C4-2B (cell line): ENCODE results near the gene IL1RAPL2.

Experiments used
- H3K27ac ChIP-seq: fragments of 450-650 bp; 2 replicates; pipeline ENCODE4 v1.5.1; 2017
- ZFX ChIP-seq: fragments of 450-650 bp; IDR thresholded peaks from 2 replicates; pipeline ENCODE4 v1.6.1; 2017
- TF ChIP-seq, protein P1 (sequence below): fragments of 450-650 bp; conservative IDR thresholded peaks from 2 replicates; pipeline ENCODE4 v1.5.1; 2017; ENCODE audit warnings: mild to moderate bottlenecking

The IL1RAPL2 gene

DNA sequence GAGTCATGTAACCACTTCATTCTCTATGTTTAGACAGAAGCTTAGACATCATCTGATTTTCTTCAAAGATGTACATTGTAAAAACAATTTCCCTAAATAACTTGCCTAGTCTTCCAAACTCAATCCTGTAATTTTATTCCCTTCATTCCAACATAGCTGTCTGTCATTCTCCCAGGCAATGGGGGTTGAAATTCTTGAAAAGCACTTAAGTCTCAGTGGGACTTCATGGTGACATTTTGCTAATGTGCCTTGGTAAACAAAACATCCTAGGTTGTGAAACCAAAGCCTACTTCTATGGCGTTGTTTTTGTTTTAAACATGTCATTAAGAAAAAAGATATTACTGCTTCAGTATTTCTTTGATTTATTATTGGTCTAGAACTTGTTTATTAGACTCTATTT, 1134.3 kb downstream of the IL1RAPL2 start:
- TF ChIP-seq, protein P1, sequence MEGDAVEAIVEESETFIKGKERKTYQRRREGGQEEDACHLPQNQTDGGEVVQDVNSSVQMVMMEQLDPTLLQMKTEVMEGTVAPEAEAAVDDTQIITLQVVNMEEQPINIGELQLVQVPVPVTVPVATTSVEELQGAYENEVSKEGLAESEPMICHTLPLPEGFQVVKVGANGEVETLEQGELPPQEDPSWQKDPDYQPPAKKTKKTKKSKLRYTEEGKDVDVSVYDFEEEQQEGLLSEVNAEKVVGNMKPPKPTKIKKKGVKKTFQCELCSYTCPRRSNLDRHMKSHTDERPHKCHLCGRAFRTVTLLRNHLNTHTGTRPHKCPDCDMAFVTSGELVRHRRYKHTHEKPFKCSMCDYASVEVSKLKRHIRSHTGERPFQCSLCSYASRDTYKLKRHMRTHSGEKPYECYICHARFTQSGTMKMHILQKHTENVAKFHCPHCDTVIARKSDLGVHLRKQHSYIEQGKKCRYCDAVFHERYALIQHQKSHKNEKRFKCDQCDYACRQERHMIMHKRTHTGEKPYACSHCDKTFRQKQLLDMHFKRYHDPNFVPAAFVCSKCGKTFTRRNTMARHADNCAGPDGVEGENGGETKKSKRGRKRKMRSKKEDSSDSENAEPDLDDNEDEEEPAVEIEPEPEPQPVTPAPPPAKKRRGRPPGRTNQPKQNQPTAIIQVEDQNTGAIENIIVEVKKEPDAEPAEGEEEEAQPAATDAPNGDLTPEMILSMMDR, result no peak
- TF ChIP-seq ZFX, result no peak
- H3K27ac ChIP-seq, result no peak overlapping the region

DNA sequence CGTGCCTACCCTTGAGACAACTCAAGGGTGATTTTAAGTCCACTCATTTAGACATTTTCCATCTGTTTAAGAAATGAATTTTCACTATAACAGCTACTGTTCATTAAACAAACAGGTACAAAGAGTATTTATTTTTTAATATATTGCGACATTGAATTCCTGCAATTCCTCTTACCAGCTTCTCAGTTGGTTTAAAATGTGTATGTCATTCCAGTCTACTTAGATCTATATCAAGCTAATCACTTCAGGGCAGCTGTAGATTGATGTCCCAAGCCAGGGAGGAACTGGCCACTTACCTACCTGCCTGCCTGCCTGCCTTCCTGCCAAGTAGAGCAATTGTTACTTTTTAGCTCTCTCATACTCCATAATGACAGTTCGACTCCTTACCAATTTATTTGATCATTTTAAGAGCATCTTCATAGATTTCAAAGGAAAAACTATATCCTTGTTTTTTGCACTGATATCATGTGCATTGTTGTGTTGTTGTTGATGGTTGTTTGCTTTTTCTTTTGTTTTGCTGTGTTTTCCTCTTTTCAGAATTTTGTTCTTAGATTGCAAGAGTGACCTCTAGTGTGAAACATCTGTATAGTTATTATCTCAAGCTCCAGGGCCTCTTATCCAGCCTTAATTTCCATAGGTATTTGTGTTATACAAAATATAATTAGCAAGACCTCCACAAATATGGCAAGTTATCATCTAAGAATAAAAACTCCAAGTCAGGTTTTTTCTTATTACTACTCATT, 1135.5 kb downstream of the IL1RAPL2 start:
- no peak overlapping the region for H3K27ac ChIP-seq
- TF ChIP-seq, protein P1, result peak; percentile 31
- no peak for TF ChIP-seq ZFX

DNA sequence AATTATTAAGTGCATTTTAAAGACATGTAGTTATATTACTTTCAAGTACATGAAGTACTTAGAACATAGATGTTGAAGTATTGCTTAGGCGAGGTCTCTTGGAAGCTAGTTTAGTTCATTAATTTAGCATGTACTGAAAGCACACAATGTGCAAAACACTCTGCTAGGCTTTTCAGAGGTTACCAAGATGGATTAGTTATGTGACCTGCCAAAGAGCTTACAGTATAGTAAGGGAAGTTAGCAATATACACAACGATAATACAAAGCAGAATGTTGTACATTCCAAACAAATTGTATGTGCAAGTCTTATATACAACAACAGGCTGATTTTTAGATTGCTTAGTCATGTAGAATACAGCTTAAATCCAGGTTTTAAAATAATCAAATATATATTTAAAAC, 1137.9 kb downstream of the IL1RAPL2 start:
- H3K27ac ChIP-seq, result no peak overlapping the region
- no peak for TF ChIP-seq ZFX
- TF ChIP-seq, protein P1, result no peak

DNA sequence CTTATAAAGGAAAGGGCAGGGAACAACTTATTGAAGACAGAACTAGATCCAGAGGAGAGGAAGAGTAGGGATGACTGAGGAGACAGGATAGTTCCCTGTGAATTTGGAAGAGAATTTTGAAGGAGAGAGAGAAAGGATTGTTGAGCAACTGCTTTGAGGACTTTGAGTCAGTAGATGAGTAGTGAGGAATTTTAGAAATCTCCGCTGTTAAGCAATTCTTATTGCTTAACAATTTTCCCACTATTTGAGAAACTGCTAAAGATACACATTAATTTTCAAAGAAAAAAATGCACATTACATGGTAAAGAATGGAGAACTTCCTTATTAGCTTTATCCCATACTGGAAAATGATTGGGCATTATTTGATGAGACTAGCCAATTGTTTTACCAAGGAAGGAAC, 1140.0 kb downstream of the IL1RAPL2 start:
- no peak overlapping the region for H3K27ac ChIP-seq
- TF ChIP-seq ZFX, result no peak
- TF ChIP-seq, protein P1, result no peak

DNA sequence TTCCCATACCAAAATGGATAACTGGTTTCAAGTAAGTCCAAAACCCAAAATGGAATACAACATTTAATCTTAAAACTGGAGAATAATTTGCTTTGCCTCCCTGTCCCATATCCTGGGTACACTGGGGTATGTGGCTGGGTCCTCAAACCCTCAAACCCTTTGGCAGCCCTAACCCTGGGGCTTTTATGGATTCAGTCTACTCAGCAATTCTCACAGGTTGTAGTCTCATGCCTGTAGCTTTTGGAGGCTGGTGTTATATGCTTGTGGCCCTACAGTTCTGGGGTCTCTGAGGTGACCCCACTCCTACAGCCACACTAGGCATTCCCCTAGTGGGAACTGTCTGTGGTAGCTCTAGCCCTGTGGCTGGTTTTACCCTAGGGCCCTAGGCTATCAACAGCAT, 1145.8 kb downstream of the IL1RAPL2 start:
- no peak overlapping the region for H3K27ac ChIP-seq
- TF ChIP-seq, protein P1, result no peak
- no peak for TF ChIP-seq ZFX

DNA sequence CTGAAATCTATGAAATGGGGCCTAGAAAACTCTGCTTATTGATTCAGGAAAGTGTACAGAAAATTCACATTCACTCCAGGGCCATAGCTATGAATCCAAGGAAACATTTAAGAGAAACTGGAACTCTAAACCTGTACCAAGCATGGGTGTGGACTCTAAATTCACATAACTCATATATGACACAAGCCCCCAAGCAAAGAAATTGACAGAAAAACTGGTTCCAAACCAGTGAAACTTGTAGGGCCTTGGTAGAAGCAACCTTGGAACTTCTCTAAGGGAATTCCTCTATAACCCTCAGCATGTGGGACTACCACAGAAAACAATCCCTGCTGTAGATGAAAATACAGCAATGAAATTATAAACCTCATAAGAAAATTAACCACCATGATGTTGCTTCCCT, 1149.7 kb downstream of the IL1RAPL2 start:
- TF ChIP-seq, protein P1, result no peak
- no peak for TF ChIP-seq ZFX
- no peak overlapping the region for H3K27ac ChIP-seq

DNA sequence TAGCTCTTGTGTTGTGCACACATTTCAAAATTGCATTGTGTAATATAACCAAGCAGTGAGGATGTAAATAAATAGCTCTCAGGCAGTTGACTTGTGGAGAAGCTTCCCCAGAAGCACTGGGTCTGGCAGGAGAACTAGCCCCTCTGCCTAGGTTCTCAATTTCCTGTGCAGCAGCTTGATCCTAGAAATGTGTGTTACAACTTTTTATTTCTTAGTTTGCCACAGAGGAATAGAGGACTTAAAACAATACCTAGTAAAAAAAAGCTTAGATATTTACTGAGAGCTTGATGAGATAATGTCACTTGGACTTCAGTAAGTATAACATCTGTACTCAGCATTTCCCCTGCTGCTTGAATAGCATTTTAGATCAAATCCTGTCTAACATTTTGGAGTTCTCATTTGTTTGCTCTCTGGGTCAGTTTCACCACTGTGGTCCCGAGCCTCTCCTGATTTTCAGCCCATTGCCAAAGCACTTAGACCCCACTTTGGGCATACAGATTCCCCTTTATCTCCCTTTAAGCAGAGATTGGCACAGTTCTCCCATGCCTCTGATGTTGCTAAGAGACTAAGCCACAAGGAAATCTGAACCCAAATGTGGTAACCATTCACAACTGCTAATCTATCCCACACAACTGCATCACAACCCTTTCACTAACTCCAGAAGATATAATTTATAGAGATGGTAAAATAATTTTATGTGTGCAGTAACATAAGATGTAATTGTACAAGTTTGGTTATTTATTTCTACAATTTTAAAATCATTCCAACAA, 1158.2 kb downstream of the IL1RAPL2 start:
- TF ChIP-seq, protein P1, result no peak
- TF ChIP-seq ZFX, result no peak
- no peak overlapping the region for H3K27ac ChIP-seq
